Peyer's patch (tissue), 4 donors: ENCODE results near the gene ERVK3-1.

ENCODE experiments used
- CTCF ChIP-seq, 6 experiments: fragments of 450-650 bp in 4 of 6; fragments of 200-600 bp in 2 of 6; sonication (generic) in 1 of 6; IDR thresholded peaks; one replicate each; pipeline ENCODE4 v1.5.1; 2017 to 2019; ENCODE audit warnings: antibody characterized with exemption in 6 of 6, mild to moderate bottlenecking in 3 of 6, moderate library complexity in 1 of 6
- POLR2A ChIP-seq, 2 donors: fragments of 450-650 bp; IDR thresholded peaks; one replicate each; pipeline ENCODE4 v1.5.1; 2017; ENCODE audit warnings: antibody characterized with exemption in 2 of 2, mild to moderate bottlenecking in 2 of 2, moderate library complexity in 2 of 2

GRCh38 chr19:58336216-58336615 is 31.0 kb downstream of the ERVK3-1 start:
- TF ChIP-seq CTCF (IDR thresholded peaks at IDR 0.05), result no peak
- TF ChIP-seq POLR2A (IDR thresholded peaks at IDR 0.05), result no peak
